Body of pancreas (tissue), 4 donors: ENCODE results near the gene YWHAE. TPM values are rescaled to one million over a fixed set of nuclear protein-coding genes. Genes with fewer than 3 reads are reported as not detected.
"Not testable (repeated sequence)": the region's sequence is repeated elsewhere in the genome, so short reads cannot be mapped to it uniquely, and the experiment has no call there.

Experiments used
- ATAC-seq: fragments of 150-250 bp; one replicate; pipeline ENCODE4 v1.9.1; 2016
- DNase-seq, 4 donors: peaks; one replicate each; pipeline ENCODE4 v3.0.0-alpha.2; 2019
- H3K27ac ChIP-seq, 4 donors: fragments of 200-600 bp; sonication (generic); 1 replicate in 3 of 4; 2 replicates in 1 of 4; pipeline versions ENCODE4 v1.5.1 to v1.6.1; 2016 to 2019; ENCODE audit warnings: mild to moderate bottlenecking in 1 of 4, mixed read lengths in 1 of 4, moderate library complexity in 1 of 4
- H3K27me3 ChIP-seq, 2 donors: fragments of 200-600 bp; sonication (generic); one replicate each; pipeline ENCODE4 v1.6.0; 2016; ENCODE audit warnings: mild to moderate bottlenecking in 1 of 2
- H3K36me3 ChIP-seq, 2 donors: fragments of 200-600 bp; sonication (generic); replicated peaks in 1 of 2; 2 replicates each; pipeline ENCODE4 v1.5.1; 2016; ENCODE audit warnings: low read depth in 2 of 2; ENCODE audit not compliant: insufficient read depth in 1 of 2
- H3K4me1 ChIP-seq: fragments of 200-600 bp; sonication (generic); one replicate; pipeline ENCODE4 v1.6.0; 2016
- H3K4me3 ChIP-seq, 2 donors: fragments of 200-600 bp; sonication (generic); 1 replicate in 1 of 2; 2 replicates in 1 of 2; pipeline ENCODE4 v1.5.1; 2016 to 2019
- H3K9me3 ChIP-seq, 3 donors: fragments of 200-600 bp; sonication (generic); 1 replicate in 2 of 3; 2 replicates in 1 of 3; pipeline ENCODE4 v1.5.1; 2016
- POLR2A ChIP-seq, 3 donors: fragments of 450-650 bp; IDR thresholded peaks; one replicate each; pipeline ENCODE4 v1.6.1; 2016; ENCODE audit warnings: antibody characterized with exemption in 3 of 3, mild to moderate bottlenecking in 2 of 3
- WGBS, 2 donors: methylation state at CpG; one replicate each; pipeline ENCODE4 v1.1.5; 2017; 5-methylcytosine and 5-hydroxymethylcytosine counted together
- intact Hi-C: fragments of 100-400 bp; cut with DNase I; formaldehyde crosslinking; loops from one replicate; pipeline ENCODE4 v1.15.1; 2023
- total RNA-seq, 2 donors: library from RNA; depleted of rRNA; stranded (reverse); fragments of >200 nt; gene quantifications; one replicate each; pipeline ENCODE4 v1.1.0, GENCODE V29; 2016
- TF ChIP-seq, protein P1 (sequence below), 7 experiments: fragments of 450-650 bp in 4 of 7; fragments of 200-600 bp in 3 of 7; sonication (generic) in 3 of 7; IDR thresholded peaks; one replicate each; pipeline ENCODE4 v1.5.1; 2016 to 2019; ENCODE audit warnings: antibody characterized with exemption in 7 of 7

The YWHAE gene
- total RNA-seq, 2 donors from 2014 or later = 301 to 378 TPM

DNA sequence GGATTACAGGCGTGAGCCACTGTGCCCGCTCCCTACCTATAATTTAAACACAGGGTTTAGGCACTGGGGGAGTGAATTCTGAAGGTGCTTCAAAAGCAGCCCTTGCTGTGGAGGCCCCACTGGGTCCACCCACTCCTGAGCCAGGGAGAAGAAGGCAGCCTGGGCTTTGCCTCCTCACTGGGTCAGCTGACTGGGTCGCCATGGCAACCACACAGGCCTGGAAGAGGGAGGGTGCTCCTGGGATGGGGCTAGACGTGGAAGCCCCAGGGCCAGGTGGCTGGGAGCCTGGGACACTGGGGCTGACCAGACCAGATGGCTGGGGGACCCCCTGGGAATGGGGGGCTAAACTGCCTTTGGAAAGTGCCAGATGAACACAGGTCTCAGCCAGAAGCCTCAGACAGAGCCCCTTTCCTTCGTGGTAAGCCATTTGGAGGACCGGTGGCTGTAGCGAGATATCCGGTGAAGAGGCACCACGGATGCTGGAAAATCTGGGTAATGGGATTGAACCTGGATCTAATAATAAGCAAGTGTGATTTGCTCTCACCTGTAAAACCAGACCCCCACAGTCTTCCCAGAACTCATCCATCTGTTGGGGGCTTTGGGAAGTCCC lies 87.7 kb downstream of the YWHAE start:
- Histone ChIP-seq H3K9me3 (no peaks in the 10 kb centered on the region), H3K27me3 (peaks cover 0 to 5% of the 10 kb centered on the region in 2 donors), H3K4me1 (no peaks in the 10 kb centered on the region), H3K4me3 (no peak overlapping the region), H3K27ac (no peak overlapping the region), H3K36me3 (no peaks in the 10 kb centered on the region)
- DNase-seq = peak in 3 of 4 donors; percentile 9 to 22 (median 18)
- 58 to 77% methylated on average over 6 to 8 of the region's 9 CpGs for WGBS, 2 donors
- no peak for ATAC-seq
- intact Hi-C loops = no loop called here
- TF ChIP-seq, protein P1, sequence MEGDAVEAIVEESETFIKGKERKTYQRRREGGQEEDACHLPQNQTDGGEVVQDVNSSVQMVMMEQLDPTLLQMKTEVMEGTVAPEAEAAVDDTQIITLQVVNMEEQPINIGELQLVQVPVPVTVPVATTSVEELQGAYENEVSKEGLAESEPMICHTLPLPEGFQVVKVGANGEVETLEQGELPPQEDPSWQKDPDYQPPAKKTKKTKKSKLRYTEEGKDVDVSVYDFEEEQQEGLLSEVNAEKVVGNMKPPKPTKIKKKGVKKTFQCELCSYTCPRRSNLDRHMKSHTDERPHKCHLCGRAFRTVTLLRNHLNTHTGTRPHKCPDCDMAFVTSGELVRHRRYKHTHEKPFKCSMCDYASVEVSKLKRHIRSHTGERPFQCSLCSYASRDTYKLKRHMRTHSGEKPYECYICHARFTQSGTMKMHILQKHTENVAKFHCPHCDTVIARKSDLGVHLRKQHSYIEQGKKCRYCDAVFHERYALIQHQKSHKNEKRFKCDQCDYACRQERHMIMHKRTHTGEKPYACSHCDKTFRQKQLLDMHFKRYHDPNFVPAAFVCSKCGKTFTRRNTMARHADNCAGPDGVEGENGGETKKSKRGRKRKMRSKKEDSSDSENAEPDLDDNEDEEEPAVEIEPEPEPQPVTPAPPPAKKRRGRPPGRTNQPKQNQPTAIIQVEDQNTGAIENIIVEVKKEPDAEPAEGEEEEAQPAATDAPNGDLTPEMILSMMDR (IDR thresholded peaks at IDR 0.05) = no peak
- TF ChIP-seq POLR2A (IDR thresholded peaks at IDR 0.05) = no peak

DNA sequence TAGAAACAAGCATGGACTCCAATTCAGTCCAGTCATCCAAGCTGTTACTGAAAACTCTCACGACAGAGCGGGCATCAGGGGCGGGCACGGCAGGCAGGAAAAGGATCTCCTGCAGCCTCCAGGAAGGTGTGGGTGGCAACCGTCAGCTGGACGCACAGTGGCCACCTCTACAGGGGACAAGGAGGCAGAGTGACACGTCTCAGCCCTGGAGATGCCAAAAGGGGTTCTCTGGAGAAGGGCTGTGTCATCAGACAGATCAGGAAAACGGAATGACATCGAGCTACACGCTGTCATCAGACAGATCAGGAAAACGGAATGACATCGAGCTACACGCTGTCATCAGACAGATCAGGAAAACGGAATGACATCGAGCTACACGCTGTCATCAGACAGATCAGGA lies 92.2 kb downstream of the YWHAE start:
- H3K27me3 ChIP-seq, ATAC-seq, H3K4me3 ChIP-seq, DNase-seq, H3K4me1 ChIP-seq, H3K36me3 ChIP-seq, H3K9me3 ChIP-seq, intact Hi-C loops, H3K27ac ChIP-seq: not testable (repeated sequence)
- WGBS, 2 donors = 56 to 76% methylated on average over 7 to 10 of the region's 16 CpGs

DNA sequence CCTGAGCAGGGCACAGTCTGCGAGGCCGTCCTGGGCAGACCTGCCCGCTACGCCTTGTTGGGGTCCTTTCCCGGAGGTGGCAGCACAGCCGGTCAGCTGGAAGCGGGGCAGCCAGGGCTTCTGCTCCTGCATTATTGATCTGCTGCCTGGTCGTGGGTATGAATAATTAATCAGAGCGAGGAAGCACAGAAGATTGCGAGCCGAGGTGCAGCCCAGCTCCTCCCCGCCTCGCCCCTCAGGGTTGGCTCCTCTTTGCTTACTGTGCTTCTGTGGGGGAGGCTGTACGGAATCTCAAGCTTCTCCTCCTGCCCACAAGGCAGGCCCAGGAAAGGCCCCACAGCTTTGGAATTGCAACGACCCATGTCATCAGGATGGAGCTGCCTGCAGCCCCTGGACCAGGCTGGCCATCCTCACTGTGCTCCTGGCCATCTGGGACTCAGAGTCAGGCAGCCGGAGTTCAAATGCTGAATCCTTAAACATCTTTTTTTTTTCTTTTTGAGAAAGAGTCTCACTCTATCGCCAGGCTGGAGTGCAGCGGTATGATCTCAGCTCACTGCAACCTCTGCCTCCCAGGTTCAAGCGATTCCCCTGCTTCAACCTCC lies 95.0 kb downstream of the YWHAE start:
- Histone ChIP-seq H3K36me3 (no peaks in the 10 kb centered on the region), H3K4me3 (no peak overlapping the region), H3K27ac (no peak overlapping the region), H3K4me1 (no peaks in the 10 kb centered on the region), H3K9me3 (no peaks in the 10 kb centered on the region), H3K27me3 (no peaks in the 10 kb centered on the region)
- DNase-seq (no peak), ATAC-seq (no peak)
- intact Hi-C loops = no loop called here
- 58 to 77% methylated on average over 10 to 19 of the region's 19 CpGs for WGBS, 2 donors
- no peak for TF ChIP-seq POLR2A (IDR thresholded peaks at IDR 0.05)
- TF ChIP-seq, protein P1 (IDR thresholded peaks at IDR 0.05) = no peak

DNA sequence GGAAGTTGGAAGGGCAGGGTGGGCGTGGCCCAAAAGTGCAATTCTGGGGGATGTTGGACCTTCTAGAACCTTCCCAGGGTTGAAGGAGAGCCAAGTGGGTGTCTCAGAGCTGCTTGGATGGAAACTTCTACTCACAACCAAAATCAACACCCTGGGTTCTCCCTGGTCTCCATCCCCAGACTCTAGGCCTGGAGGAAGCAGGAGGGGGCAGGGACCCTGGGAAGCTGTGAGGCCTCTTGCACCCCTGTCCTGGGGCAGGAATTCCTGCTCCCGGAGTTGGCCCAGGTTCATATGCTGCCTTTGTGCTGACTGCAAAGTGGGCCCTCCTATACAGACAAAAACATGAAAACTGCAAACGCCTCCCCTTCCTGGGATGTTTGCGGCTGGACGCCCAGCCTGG lies 95.5 kb downstream of the YWHAE start:
- DNase-seq (no peak), ATAC-seq (no peak)
- 71 to 73% methylated on average over 3 to 5 of the region's 5 CpGs for WGBS, 2 donors
- H3K27ac ChIP-seq = no peak overlapping the region
- intact Hi-C loops = no loop called here
- H3K36me3 ChIP-seq = no peaks in the 10 kb centered on the region
- H3K4me1 ChIP-seq = no peaks in the 10 kb centered on the region
- no peak overlapping the region for H3K4me3 ChIP-seq
- TF ChIP-seq POLR2A (IDR thresholded peaks at IDR 0.05) = no peak
- TF ChIP-seq, protein P1 (IDR thresholded peaks at IDR 0.05) = no peak
- peaks cover 0 to 3% of the 10 kb centered on the region in 2 donors for H3K27me3 ChIP-seq
- no peaks in the 10 kb centered on the region for H3K9me3 ChIP-seq

DNA sequence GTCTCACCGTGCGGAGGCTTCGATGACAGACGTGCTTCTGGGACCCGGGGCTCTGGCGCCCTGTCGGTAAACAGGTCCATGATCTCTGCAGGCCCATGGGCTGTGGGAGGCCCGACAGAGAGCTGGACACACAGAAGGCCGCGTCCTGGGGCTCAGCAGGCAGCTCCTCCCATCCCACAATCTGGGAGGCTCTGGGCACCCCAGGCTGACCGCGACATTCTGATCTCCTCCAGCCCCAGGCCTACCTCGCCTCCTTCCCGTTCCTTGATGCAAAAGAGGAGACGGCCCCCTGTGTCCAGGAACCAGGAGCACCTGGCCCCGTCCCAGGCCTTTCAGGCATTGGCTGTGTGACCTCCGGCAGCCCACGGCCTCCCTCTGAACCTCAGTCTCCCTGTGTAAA lies 97.3 kb downstream of the YWHAE start:
- Histone ChIP-seq H3K4me1 (peaks cover 8% of the 10 kb centered on the region), H3K9me3 (no peaks in the 10 kb centered on the region), H3K4me3 (no peak overlapping the region), H3K27ac (no peak overlapping the region), H3K27me3 (peaks cover 0 to 8% of the 10 kb centered on the region in 2 donors), H3K36me3 (no peaks in the 10 kb centered on the region)
- WGBS, 2 donors = 67 to 70% methylated on average over 15 to 18 of the region's 18 CpGs
- DNase-seq (no peak), ATAC-seq (no peak)
- intact Hi-C loops = no loop called here
- no peak for TF ChIP-seq POLR2A (IDR thresholded peaks at IDR 0.05)
- TF ChIP-seq, protein P1 (IDR thresholded peaks at IDR 0.05) = no peak
